ENCODE measurements around the gene MED26. TPM values are rescaled to one million over a fixed set of nuclear protein-coding genes. Genes with fewer than 3 reads are reported as not detected.

Gene MED26
- total RNA-seq, 1 donor from 2014 or later = 13.3 TPM

DNA sequence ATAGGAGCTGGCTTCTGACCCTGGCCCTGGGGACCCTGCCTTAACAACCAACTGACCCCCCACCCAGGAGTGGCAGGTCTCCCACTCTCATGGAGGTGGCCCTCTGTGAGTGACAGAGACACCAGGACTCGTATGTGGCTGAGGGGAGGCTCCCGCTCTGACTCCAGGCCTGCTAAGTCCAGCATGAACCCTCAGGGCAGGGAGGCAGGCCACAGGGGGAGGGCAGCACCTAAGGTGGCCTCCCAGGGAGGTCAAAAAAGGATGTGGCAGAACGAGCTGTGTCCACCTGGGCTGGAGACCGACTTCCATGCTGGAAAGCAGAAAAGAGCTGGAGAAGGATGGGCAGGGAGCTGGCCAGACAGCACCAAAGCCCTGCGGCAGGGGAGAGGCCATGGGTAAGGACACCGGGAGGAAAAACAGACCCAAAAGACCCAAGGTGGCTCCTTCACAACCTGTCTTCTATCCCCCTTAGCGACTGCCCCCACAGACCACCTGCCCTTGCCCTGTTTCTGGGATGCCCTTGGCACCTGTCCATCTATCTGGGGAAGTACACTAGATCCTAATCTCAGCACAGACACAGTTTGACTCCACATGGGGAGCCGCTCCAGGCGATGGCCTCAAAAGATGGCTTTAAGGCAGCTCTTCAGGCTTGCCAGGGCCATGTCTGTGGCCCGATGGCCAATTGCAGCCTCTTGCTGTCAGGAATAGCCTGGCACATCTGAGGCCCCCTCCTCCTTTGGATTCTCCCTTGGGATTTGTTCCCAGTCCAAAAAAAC, 45.3 kb downstream of the MED26 start:
- no peak overlapping the region for H3K4me3 Mint-ChIP-seq (ENCODE audit: unreplicated experiment)
- H3K9me3 Mint-ChIP-seq (ENCODE audit: unreplicated experiment) = no peaks in the 10 kb centered on the region
- H3K36me3 Mint-ChIP-seq (ENCODE audit: low read depth, unreplicated experiment) = peaks cover 9% of the 10 kb centered on the region
- no peak overlapping the region for H3K27ac Mint-ChIP-seq (ENCODE audit: unreplicated experiment)
- DNase-seq (ENCODE audit: low spot score) = no peak
- peaks cover 4% of the 10 kb centered on the region for H3K27me3 Mint-ChIP-seq (ENCODE audit: unreplicated experiment)
- TF ChIP-seq, protein P1, sequence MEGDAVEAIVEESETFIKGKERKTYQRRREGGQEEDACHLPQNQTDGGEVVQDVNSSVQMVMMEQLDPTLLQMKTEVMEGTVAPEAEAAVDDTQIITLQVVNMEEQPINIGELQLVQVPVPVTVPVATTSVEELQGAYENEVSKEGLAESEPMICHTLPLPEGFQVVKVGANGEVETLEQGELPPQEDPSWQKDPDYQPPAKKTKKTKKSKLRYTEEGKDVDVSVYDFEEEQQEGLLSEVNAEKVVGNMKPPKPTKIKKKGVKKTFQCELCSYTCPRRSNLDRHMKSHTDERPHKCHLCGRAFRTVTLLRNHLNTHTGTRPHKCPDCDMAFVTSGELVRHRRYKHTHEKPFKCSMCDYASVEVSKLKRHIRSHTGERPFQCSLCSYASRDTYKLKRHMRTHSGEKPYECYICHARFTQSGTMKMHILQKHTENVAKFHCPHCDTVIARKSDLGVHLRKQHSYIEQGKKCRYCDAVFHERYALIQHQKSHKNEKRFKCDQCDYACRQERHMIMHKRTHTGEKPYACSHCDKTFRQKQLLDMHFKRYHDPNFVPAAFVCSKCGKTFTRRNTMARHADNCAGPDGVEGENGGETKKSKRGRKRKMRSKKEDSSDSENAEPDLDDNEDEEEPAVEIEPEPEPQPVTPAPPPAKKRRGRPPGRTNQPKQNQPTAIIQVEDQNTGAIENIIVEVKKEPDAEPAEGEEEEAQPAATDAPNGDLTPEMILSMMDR (IDR thresholded peaks at IDR 0.05; ENCODE audit: unreplicated experiment) = no peak
- H3K4me1 Mint-ChIP-seq (ENCODE audit: unreplicated experiment) = peaks cover 43% of the 10 kb centered on the region

DNA sequence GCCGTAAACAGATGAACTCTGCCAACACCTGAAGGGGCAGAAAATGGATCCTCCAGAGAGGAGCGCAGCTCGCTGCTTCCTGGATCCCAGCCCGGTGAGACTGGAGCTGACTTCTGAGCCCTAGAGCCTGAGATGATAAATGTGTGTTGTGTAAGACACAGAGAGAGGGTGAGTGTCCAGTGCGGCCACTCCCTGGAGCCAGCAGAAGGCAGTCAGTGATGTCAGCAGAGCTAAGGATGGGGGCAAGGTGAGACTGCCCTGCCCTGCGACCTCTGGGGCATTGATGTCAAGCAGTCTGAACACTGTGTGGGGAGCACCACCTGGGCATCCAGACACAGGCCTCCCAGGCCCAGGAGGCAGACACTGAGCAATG, 46.0 kb downstream of the MED26 start:
- no peak overlapping the region for H3K4me3 Mint-ChIP-seq (ENCODE audit: unreplicated experiment)

DNA sequence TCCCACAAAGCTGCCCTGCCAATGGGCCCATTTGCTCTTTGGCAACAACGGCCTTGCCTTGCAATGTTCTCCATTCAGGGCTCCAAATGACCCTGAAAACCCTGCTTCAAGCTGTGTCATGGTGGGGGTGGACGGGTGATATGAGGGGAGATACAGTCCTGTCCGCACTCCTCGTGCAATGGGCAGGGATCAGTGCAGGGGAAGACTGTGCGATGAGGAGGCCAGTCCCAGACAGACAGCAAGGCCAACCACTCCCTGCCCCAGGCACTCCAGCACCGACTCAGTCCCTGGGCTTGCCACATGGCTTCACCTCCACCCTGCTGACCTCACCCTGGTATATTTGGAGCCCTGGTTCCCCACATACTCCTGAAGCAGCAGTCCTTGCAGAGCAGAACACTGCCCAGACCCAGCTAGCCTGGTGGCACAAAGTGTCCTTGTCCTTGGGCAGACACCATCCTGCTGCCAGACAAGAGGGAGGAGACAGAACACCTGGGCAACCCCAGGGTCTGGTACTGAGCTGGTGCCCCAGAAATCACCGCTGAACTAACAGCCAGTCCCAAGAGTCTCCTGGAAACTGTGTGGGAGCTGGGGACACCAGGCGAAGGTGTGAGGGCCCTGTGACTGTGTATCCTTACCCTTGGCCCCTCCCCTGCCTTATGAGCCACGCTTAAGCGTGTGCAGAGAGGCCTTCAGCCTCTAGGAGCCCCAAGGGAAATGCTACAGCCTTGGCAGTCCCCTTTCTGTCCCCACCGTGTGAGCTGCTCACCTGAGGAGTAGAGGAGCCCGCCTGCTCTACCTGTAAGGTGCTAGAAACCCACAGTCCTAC, 46.6 kb downstream of the MED26 start:
- H3K4me3 Mint-ChIP-seq (ENCODE audit: unreplicated experiment) = no peak overlapping the region
- TF ChIP-seq, protein P1 (IDR thresholded peaks at IDR 0.05; ENCODE audit: unreplicated experiment) = no peak
- H3K27ac Mint-ChIP-seq (ENCODE audit: unreplicated experiment) = no peak overlapping the region
- peaks cover 11% of the 10 kb centered on the region for H3K36me3 Mint-ChIP-seq (ENCODE audit: low read depth, unreplicated experiment)
- peaks cover 33% of the 10 kb centered on the region for H3K4me1 Mint-ChIP-seq (ENCODE audit: unreplicated experiment)
- H3K9me3 Mint-ChIP-seq (ENCODE audit: unreplicated experiment) = no peaks in the 10 kb centered on the region
- no peak for DNase-seq (ENCODE audit: low spot score)
- peaks cover 4% of the 10 kb centered on the region for H3K27me3 Mint-ChIP-seq (ENCODE audit: unreplicated experiment)

More for the DNA sequence above, 46.0 kb downstream of the MED26 start:
- Mint-ChIP-seq H3K27me3 (ENCODE audit: unreplicated experiment) (peaks cover 4% of the 10 kb centered on the region), H3K36me3 (ENCODE audit: low read depth, unreplicated experiment) (peaks cover 9% of the 10 kb centered on the region), H3K27ac (ENCODE audit: unreplicated experiment) (no peak overlapping the region), H3K4me1 (ENCODE audit: unreplicated experiment) (peaks cover 38% of the 10 kb centered on the region), H3K9me3 (ENCODE audit: unreplicated experiment) (no peaks in the 10 kb centered on the region)
- TF ChIP-seq, protein P1 (IDR thresholded peaks at IDR 0.05; ENCODE audit: unreplicated experiment) = no peak
- no peak for DNase-seq (ENCODE audit: low spot score)

DNA sequence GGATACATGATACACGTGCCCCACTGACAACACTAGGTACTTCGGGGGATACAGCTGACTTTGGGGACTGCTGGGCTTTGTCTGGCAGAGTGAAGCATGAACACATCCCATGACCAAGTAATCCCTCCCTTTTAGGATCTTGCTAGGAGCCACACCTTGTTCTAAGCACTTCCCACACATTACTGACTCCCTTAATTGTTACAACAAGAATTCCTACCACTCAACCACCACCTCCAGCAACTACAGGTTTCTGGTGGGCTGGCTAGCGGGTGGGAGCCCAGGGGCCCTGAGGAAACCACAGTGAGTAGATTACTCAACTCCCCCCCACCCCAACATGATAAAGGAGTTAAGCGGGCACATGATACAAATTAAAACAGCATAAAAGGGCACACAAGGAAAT, 48.6 kb downstream of the MED26 start:
- no peak for DNase-seq (ENCODE audit: low spot score)
- Mint-ChIP-seq H3K9me3 (ENCODE audit: unreplicated experiment) (no peaks in the 10 kb centered on the region), H3K36me3 (ENCODE audit: low read depth, unreplicated experiment) (peaks cover 14% of the 10 kb centered on the region), H3K27me3 (ENCODE audit: unreplicated experiment) (peaks cover 7% of the 10 kb centered on the region), H3K4me1 (ENCODE audit: unreplicated experiment) (peaks cover 13% of the 10 kb centered on the region), H3K27ac (ENCODE audit: unreplicated experiment) (no peak overlapping the region), H3K4me3 (ENCODE audit: unreplicated experiment) (peak overlapping the region; percentile 78)
- TF ChIP-seq, protein P1 (IDR thresholded peaks at IDR 0.05; ENCODE audit: unreplicated experiment) = no peak

Measured in endothelial cell (in vitro differentiated cells).